Endometrial microvascular endothelial cells (primary cell): ENCODE results near the gene NOMO2. TPM values are rescaled to one million over a fixed set of nuclear protein-coding genes. Genes with fewer than 3 reads are reported as not detected.
"Not testable (repeated sequence)": the region's sequence is repeated elsewhere in the genome, so short reads cannot be mapped to it uniquely, and the experiment has no call there.

Experiments used
- in situ Hi-C: cut with HindIII; loops from 2 replicates; pipeline ENCODE4 v1.10.0; 2017; ENCODE audit warnings: low sequenced_read_pairs, low pct_unique_long_range_greater_than_20kb; ENCODE audit errors: inconsistent ontology term
- total RNA-seq: library from RNA; depleted of rRNA; stranded (reverse); fragments of >200 nt; gene quantifications from one replicate; pipeline ENCODE4 v1.2.3, GENCODE V29; 2015; ENCODE audit errors: inconsistent ontology term

The NOMO2 gene
- total RNA-seq, 1 donor from 2014 or later: 136 TPM

DNA sequence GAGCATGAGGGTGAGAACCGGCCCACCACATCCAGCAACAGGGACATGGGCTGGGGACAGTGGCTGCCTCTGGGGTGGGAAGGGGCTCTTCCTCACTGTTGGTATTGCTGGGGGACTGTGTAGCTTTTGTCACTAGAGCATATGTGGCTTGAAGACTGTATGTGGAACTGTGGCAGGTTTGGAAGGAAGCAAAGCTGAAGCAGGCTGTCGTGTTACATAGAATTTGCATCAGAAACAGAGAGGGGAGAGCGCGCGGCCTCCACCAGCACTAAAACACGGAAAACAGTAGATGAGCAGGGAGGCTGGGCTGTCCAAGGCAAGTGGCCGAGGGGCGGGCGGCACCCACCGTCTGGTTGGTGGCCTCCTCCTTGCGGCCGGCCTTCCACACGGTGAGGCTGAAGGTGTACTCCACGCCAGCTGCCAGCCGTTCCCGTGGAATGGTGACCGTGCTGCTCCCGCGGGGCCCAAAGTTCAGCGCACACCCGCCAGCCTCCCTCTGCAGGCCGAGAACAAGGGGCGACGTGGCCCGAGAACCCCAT, 177.7 kb downstream of the NOMO2 start:
- in situ Hi-C loops: not testable (repeated sequence)

DNA sequence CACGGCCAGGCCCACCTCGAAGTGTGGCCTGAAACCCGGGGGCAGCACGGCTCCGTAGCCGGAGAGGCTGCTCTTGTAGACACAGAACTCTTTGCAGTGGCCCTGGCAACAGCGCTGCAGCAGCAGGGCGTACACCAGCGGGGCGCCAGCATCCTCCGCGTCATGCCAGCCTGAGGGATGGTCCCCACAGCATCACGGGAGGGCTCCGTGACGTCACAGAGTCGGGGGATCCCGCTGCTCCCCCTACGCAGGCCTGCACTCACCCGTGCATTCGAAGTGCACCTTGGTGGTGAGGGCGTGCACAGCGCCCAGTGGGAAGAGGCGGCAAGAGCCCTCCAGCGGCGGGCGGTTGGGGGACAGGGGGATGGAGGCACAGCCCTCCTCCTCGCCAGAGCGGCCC, 179.2 kb downstream of the NOMO2 start:
- in situ Hi-C loops: not testable (repeated sequence)

Other genes starting within 250 kb of the NOMO2 start
- gene NPIPA8, start 225.4 kb downstream of the NOMO2 start, total RNA-seq: not detected
- 2,210 TPM for gene RPS15A, start 228.2 kb upstream of the NOMO2 start, total RNA-seq
- 526 TPM for gene ARL6IP1, start 239.5 kb upstream of the NOMO2 start, total RNA-seq